ENCODE measurements around the gene GDF7. TPM values are rescaled to one million over a fixed set of nuclear protein-coding genes. Genes with fewer than 3 reads are reported as not detected.

Gene GDF7
- total and polyA plus RNA-seq, 2 of the 8 experiments (the other 6 are each of a cell fraction or from before 2014, with no cell fraction given), result 0.04 to 0.06 TPM

DNA sequence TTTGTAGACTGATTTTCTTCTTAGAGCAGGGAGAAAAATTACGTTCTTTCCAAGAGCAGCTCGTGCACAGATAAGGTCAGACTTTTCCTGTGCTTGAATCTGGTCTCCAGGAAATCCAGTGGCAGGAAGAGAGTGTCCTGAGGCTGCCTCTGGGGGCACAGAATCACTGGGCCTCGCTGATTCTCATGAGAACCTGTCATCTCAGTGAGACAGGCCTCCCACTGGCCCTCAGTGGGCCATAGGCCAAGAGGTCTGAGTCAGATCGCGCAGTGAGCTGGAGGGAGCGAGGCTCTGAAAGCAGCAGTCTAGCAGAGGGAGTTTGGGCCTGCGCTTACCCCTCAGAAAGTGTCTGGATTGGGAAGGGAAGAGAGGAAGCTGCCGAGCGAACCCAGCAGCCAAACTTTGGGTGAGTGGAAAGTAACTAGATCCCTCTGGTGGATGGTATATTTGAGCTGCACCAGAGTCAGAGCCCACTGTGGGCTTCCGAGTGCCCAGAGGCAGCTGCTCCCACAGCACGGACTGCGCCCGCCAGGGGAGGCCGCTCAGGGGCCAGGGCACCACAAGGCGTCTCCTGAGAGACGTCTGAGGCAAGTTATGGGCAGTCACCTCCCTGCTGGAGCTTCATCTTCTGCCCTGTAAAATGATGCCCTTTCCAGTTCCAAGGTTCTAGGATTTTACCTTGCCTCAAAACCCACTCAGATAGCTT, 8.2 kb downstream of the GDF7 start:
- Histone ChIP-seq H3K27me3 (replicated peaks in 1 of 4; ENCODE audit: control insufficient read depth in 3 of 4, extremely low read depth in 1 of 4, insufficient read depth in 3 of 4, low read length in 3 of 4) (peaks cover 17 to 49% (median 39%) of the 10 kb centered on the region in 4 experiments), H3K27ac (ENCODE audit: low read depth, low read length) (no peak overlapping the region), H3K4me1 (replicated peaks in 1 of 4; ENCODE audit: control insufficient read depth in 3 of 4, insufficient read depth in 4 of 4, low read length in 3 of 4) (peaks cover 7 to 32% (median 17%) of the 10 kb centered on the region in 4 experiments), H3K56ac (replicated peaks; ENCODE audit: insufficient read length, low read depth, low read length) (no peak overlapping the region), H3K9ac (replicated peaks in 1 of 4; ENCODE audit: extremely low read depth in 1 of 4, low read depth in 3 of 4, low read length in 3 of 4) (no peak overlapping the region), H3K79me2 (ENCODE audit: control insufficient read depth in 1 of 2, insufficient read depth in 2 of 2, low read length in 2 of 2) (no peaks in the 10 kb centered on the region), H3K4me3 (ENCODE audit: extremely low read depth in 1 of 4, insufficient read depth in 2 of 4, low read depth in 3 of 4, low read length in 4 of 4) (no peak overlapping the region), H2AFZ (ENCODE audit: low read length) (no peak overlapping the region), H2BK5ac (ENCODE audit: low read depth, low read length) (0 out of 2 replicates have a peak overlapping the region, but pooled peaks have one; percentile 49), H3K18ac (ENCODE audit: extremely low read depth, low read length) (no peak overlapping the region; the same call in none of the 2 replicates), H4K91ac (replicated peaks; ENCODE audit: insufficient read length, low read length) (no peak overlapping the region), H3K79me1 (ENCODE audit: low read depth, low read length) (no peaks in the 10 kb centered on the region), H4K8ac (ENCODE audit: extremely low read depth, insufficient read depth, low read length) (no peak overlapping the region), H2BK15ac (ENCODE audit: low read length) (no peak overlapping the region), H3K23ac (ENCODE audit: insufficient read length) (no peak overlapping the region), H2BK120ac (replicated peaks; ENCODE audit: low read depth, low read length) (no peak overlapping the region), H4K20me1 (replicated peaks in 1 of 2; ENCODE audit: control insufficient read depth in 1 of 2, insufficient read depth in 2 of 2, low read length in 2 of 2) (peaks cover 3 to 6% of the 10 kb centered on the region in 2 experiments), H3K14ac (ENCODE audit: insufficient read length) (no peak overlapping the region), H3K9me3 (ENCODE audit: insufficient read depth in 2 of 2, low read depth in 1 of 2, low read length in 1 of 2) (no peaks in the 10 kb centered on the region; a peak in 1 of 4 replicates), H2AK5ac (ENCODE audit: low read depth, low read length) (no peak overlapping the region), H3K23me2 (ENCODE audit: low read depth, low read length) (no peaks in the 10 kb centered on the region), H3K4me2 (ENCODE audit: insufficient read depth in 1 of 2, low read depth in 2 of 2, low read length in 2 of 2) (no peak overlapping the region), H2BK12ac (ENCODE audit: low read depth, low read length) (no peak overlapping the region), H2BK20ac (ENCODE audit: low read length) (no peak overlapping the region), H3K36me3 (ENCODE audit: control insufficient read depth in 2 of 4, insufficient read depth in 4 of 4, low read length in 3 of 4) (peaks cover 0 to 5% (median 0%) of the 10 kb centered on the region in 4 experiments; a peak in 1 of 8 replicates), H3K4ac (replicated peaks; ENCODE audit: insufficient read length, low read depth, low read length) (no peak overlapping the region), H4K5ac (ENCODE audit: insufficient read length, low read depth, low read length) (no peak overlapping the region)
- no peak for DNase-seq (ENCODE audit: low read depth in 1 of 2, low spot score in 2 of 2)
- no peak for FAIRE-seq
- POLR2A ChIA-PET (ENCODE audit: partially characterized antibody), result interaction anchor here (0.6 to 1.6 kb wide), 6 partner anchors 9 to 149 kb away, joined by 3 to 8 read pairs (median 4); partner anchors contain the start of genes GDF7 and LDAH
- 73% methylated on average over 16 of the region's 16 CpGs; no CpG with 5 or more reads in 1 of the 2 experiments for WGBS, 2 experiments (ENCODE audit: extremely low coverage in 1 of 2, insufficient coverage in 1 of 2, insufficient read length in 1 of 2, insufficient replicate concordance in 2 of 2, low coverage in 1 of 2, low lambda C conversion rate in 2 of 2, missing lambda C conversion rate in 1 of 2)
- CTCF ChIA-PET (ENCODE audit: partially characterized antibody), result interaction anchor here (0.9 to 8.7 kb wide), 31 partner anchors 9 to 643 kb away, joined by 3 to 266 read pairs (median 6); partner anchors contain the start of genes GDF7, HS1BP3 and LDAH
- TF ChIP-seq TAF1 (IDR thresholded peaks at IDR 0.05; ENCODE audit: low read depth, low read length), result no peak
- TF ChIP-seq JUND (IDR thresholded peaks at IDR 0.05; ENCODE audit: low read length), result no peak
- TF ChIP-seq ASH2L (IDR thresholded peaks at IDR 0.05; ENCODE audit: low read length), result no peak
- TF ChIP-seq CBX5 (IDR thresholded peaks at IDR 0.05; ENCODE audit: low read depth, low read length), result no peak
- no peak for TF ChIP-seq HDAC2 (IDR thresholded peaks at IDR 0.05; ENCODE audit: borderline replicate concordance in 1 of 2, low read depth in 2 of 2, low read length in 2 of 2)
- TF ChIP-seq CREB1 (IDR thresholded peaks at IDR 0.05), result no peak
- TF ChIP-seq EZH2 (IDR thresholded peaks at IDR 0.05; ENCODE audit: low read depth, low read length, severe bottlenecking), result no peak
- no peak for TF ChIP-seq KDM1A (IDR thresholded peaks at IDR 0.05; ENCODE audit: borderline replicate concordance, low read length)
- no peak for TF ChIP-seq SUZ12 (IDR thresholded peaks at IDR 0.05; ENCODE audit: low read length)
- no peak for TF ChIP-seq RXRA (IDR thresholded peaks at IDR 0.05; ENCODE audit: insufficient read depth, low read depth, low read length)
- no peak for TF ChIP-seq POU5F1 (IDR thresholded peaks at IDR 0.05; ENCODE audit: low read depth, low read length)
- TF ChIP-seq BRCA1 (IDR thresholded peaks at IDR 0.05; ENCODE audit: low read depth, low read length), result no peak
- TF ChIP-seq BCL11A (IDR thresholded peaks at IDR 0.05; ENCODE audit: low read depth in 2 of 2, low read length in 2 of 2), result no peak

Measured in H1 (cell line).